Nephron (organoid): ENCODE data around the gene DCAF15.

ENCODE experiments used
- H3K27ac Mint-ChIP-seq, 3 experiments: 2 replicates each; pipeline ENCODE4 v1.8.0; 2020; ENCODE audit warnings: mixed read lengths in 3 of 3, mild to moderate bottlenecking in 2 of 3, moderate library complexity in 1 of 3
- H3K27me3 Mint-ChIP-seq: 2 replicates; pipeline ENCODE4 v1.8.0; 2021; ENCODE audit warnings: low read depth, mild to moderate bottlenecking, moderate library complexity, mixed read lengths
- H3K36me3 Mint-ChIP-seq: 2 replicates; pipeline ENCODE4 v1.8.0; 2020; ENCODE audit warnings: low read depth, mixed read lengths
- H3K4me1 Mint-ChIP-seq: 2 replicates; pipeline ENCODE4 v1.8.0; 2020; ENCODE audit warnings: mixed read lengths
- H3K4me3 Mint-ChIP-seq, 3 experiments: 2 replicates each; pipeline ENCODE4 v1.8.0; 2020; ENCODE audit warnings: mild to moderate bottlenecking in 3 of 3, mixed read lengths in 3 of 3, moderate library complexity in 2 of 3
- H3K9me3 Mint-ChIP-seq: 2 replicates; pipeline ENCODE4 v1.8.0; 2020; ENCODE audit warnings: mixed read lengths
- CTCF ChIP-seq, 3 experiments: fragments of 200-600 bp; sonication (generic); IDR thresholded peaks; one replicate each; pipeline ENCODE4 v1.5.0; 2021; ENCODE audit warnings: antibody characterized with exemption in 3 of 3; ENCODE audit not compliant: unreplicated experiment in 3 of 3

Gene DCAF15

DNA sequence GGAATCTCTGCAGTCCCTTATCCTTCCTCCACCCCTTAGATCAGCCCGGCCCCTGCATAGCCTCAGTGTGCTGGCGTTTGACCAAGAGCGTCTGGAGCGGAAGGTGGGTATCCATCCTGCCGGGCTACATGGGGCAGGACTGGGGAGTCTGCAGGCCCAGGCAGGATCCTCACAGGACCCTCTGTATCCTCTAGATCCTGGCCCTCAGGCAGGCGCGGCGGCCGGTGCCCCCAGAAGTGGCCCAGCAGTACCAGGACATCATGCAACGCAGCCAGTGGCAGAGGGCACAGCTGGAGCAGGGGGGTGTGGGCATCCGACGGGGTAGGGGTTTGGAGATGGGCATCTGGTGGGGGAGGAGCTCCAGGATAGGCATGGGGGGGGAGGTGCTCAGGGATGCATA is 23.0 kb upstream of the DCAF15 start:
- Mint-ChIP-seq H3K36me3 (peaks cover 27% of the 10 kb centered on the region), H3K27ac (no peak overlapping the region), H3K4me1 (no peaks in the 10 kb centered on the region), H3K9me3 (no peaks in the 10 kb centered on the region), H3K27me3 (no peaks in the 10 kb centered on the region), H3K4me3 (no peak overlapping the region)
- no peak for TF ChIP-seq CTCF (IDR thresholded peaks at IDR 0.05; ENCODE audit: unreplicated experiment in 3 of 3)

- Mint-ChIP-seq H3K9me3 (no peaks in the 10 kb centered on the region), H3K27ac (no peak overlapping the region), H3K4me1 (peaks cover 4% of the 10 kb centered on the region), H3K36me3 (peaks cover 22% of the 10 kb centered on the region), H3K27me3 (no peaks in the 10 kb centered on the region), H3K4me3 (no peak overlapping the region)
- no peak for TF ChIP-seq CTCF (IDR thresholded peaks at IDR 0.05; ENCODE audit: unreplicated experiment in 3 of 3)
These were observed 22.4 kb upstream of the DCAF15 start for GRCh38 chr19:13929956-13930355.

DNA sequence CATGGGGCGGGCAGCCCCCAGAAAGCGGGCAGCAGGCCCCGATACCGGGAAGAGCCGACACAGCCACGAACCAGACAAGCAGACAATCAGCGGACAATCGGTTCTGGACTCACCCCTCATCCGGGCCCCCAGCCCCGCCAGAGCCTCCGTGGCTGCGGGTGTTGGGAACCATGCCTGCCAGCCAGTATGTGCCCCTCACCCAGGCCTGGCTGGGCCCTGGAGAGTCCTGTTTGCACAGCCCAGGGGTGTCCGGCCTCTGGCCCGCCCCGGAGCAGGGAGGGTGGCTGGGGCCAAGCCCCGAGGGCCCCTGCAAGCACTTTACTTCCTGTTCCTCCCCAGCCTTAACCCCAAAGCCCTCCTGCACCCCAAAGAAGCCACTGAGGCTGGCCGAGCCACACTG is 21.9 kb upstream of the DCAF15 start:
- Mint-ChIP-seq H3K4me3 (no peak overlapping the region), H3K27me3 (no peaks in the 10 kb centered on the region), H3K36me3 (peaks cover 20% of the 10 kb centered on the region), H3K27ac (no peak overlapping the region), H3K9me3 (no peaks in the 10 kb centered on the region), H3K4me1 (peaks cover 5% of the 10 kb centered on the region)
- TF ChIP-seq CTCF (IDR thresholded peaks at IDR 0.05; ENCODE audit: unreplicated experiment in 3 of 3) = no peak

DNA sequence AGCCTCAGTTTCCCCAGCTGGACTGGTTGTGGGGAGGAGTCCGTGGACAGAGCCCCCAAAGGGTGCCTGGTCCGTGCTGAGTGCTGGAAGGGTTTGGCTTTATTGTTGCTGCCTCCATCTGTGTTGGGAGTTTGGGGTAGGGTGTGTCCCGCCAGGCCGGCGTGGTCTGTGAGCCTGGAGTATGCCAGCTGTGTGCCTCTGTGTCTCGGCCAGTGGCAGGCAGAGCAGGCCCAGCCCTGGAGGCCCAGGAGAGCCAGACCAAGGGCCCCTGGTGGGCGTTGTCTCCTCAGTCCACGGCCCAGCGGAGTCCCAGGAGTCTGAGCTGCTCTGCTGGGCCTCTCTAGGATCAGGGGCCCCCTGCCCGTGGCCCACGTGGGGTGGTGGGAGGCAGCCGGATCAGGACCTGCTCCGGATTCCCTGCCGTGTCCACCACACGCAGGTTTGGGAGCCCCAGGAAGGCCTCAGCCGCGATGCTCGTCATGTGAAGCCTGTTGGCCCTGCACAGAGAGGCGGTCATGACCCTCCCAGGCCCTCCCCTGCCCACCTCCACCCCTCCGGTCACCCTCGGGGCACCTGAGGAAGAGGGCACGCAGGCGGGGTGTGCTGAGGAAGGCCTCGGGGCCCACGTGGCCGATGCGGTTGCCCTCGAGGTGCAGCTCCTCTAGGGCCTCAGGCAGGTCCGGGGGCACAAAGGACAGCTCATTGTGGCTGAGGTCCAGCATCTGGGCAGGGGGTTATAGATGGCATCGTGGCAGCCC is 20.7 kb upstream of the DCAF15 start:
- H3K36me3 Mint-ChIP-seq = peaks cover 14% of the 10 kb centered on the region
- no peaks in the 10 kb centered on the region for H3K27me3 Mint-ChIP-seq
- TF ChIP-seq CTCF (IDR thresholded peaks at IDR 0.05; ENCODE audit: unreplicated experiment in 3 of 3) = no peak
- H3K27ac Mint-ChIP-seq = no peak overlapping the region
- H3K4me1 Mint-ChIP-seq = peaks cover 5% of the 10 kb centered on the region
- H3K4me3 Mint-ChIP-seq = no peak overlapping the region
- H3K9me3 Mint-ChIP-seq = no peaks in the 10 kb centered on the region

DNA sequence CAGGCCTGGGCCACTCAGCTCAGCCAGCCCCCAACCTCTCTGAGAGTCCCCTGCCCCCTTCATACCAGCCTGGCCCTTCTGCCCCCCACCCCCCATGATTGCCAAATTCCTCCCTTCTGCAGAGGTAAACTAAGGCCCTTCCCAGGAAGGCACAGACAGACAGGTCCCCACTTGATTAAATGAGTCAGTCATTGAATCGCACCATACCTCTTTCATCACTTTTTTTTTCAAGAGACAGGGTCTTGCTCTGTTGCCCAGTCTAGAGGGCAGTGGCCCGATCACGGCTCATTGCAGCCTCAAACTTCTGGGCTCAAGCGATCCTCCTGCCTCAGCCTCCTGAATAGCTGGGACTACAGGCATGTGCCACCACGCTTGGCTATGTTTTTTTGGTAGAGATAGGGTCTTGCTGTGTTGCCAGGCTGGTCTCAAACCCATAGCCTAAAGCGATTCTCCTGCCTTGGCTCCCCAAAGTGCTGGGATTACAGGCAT is 20.1 kb upstream of the DCAF15 start:
- H3K27me3 Mint-ChIP-seq = peaks cover under 1% of the 10 kb centered on the region
- peaks cover 5% of the 10 kb centered on the region for H3K4me1 Mint-ChIP-seq
- peaks cover 8% of the 10 kb centered on the region for H3K36me3 Mint-ChIP-seq
- TF ChIP-seq CTCF (IDR thresholded peaks at IDR 0.05; ENCODE audit: unreplicated experiment in 3 of 3) = no peak
- no peak overlapping the region for H3K27ac Mint-ChIP-seq
- H3K9me3 Mint-ChIP-seq = no peaks in the 10 kb centered on the region
- no peak overlapping the region for H3K4me3 Mint-ChIP-seq

GRCh38 chr19:13932911-13933393 is 19.4 kb upstream of the DCAF15 start:
- Mint-ChIP-seq H3K9me3 (no peaks in the 10 kb centered on the region), H3K4me1 (peaks cover 5% of the 10 kb centered on the region), H3K36me3 (peaks cover 6% of the 10 kb centered on the region), H3K4me3 (no peak overlapping the region), H3K27ac (no peak overlapping the region), H3K27me3 (peaks cover 5% of the 10 kb centered on the region)
- TF ChIP-seq CTCF (IDR thresholded peaks at IDR 0.05; ENCODE audit: unreplicated experiment in 3 of 3) = no peak
